ENCODE results near the gene CREB5.

GRCh38 chr7:28682801-28683200 is 270.5 kb downstream of the CREB5 start:
- no peak for TF ChIP-seq POLR2A (IDR thresholded peaks at IDR 0.05)
- TF ChIP-seq CTCF (IDR thresholded peaks at IDR 0.05 in 8 of 11, conservative IDR thresholded peaks at IDR 0.05 in 3 of 11): no peak
- no peak for TF ChIP-seq POLR2AphosphoS5 (IDR thresholded peaks at IDR 0.05)

All from spleen (tissue), 7 donors.